ENCODE results near the gene C1orf105.
"Not testable (repeated sequence)": the region's sequence is repeated elsewhere in the genome, so short reads cannot be mapped to it uniquely, and the experiment has no call there.

The C1orf105 gene, protein sequence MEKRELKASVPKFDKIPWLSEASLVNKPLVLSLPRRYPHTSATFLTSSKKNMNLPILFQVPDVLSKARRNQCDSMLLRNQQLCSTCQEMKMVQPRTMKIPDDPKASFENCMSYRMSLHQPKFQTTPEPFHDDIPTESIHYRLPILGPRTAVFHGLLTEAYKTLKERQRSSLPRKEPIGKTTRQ

GRCh38 chr1:172420385-172420784, at the start of gene C1orf105:
C1orf105 (plus strand) TSS chr1:172420685; CDS start chr1:172420886, 201 bp downstream.
- no peak for TF ChIP-seq CTCF (conservative IDR thresholded peaks at IDR 0.05)
- H3K27ac ChIP-seq, result no peak within 1 kb of the TSS

DNA sequence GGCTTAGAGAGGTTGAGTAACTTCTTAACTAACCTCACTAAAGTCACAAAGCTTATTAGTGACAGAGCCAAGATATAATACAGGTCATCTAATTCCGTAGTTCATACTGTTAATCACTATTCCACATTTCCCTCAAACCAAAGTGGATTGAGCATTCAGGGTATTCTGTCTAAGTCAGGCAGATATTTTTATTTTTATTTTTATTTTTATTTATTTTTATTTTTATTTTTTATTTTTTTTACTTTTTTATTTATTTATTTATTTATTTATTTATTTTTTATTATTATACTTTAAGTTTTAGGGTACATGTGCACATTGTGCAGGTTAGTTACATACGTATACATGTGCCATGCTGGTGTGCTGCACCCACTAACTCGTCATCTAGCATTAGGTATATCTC, 48.8 kb upstream of the C1orf105 start:
- H3K27ac ChIP-seq, result not testable (repeated sequence)

GRCh38 chr1:172373864-172374263, 46.6 kb upstream of the C1orf105 start:
- TF ChIP-seq CTCF (conservative IDR thresholded peaks at IDR 0.05), result no peak
- no peak overlapping the region for H3K27ac ChIP-seq

DNA sequence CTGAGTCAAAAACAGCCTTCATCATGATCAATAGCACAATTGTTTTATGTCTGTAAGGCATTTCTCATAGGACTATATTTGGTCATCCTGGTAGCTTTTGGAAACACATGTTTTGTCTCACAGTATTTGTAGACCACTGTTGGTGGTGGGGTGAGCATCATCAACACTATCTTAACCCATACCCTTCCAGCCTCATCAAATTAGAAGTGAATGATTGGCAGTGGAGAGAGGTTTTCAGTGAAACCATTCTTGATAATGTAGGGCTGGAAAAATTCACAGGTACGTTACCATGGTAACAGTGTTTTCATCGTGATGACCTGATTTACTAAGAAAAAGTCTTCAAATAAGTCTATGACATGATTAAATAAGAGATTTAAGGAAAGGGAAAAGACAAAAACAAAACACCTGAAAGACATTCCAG, 45.3 kb upstream of the C1orf105 start:
- H3K27ac ChIP-seq, result no peak overlapping the region
- no peak for TF ChIP-seq CTCF (conservative IDR thresholded peaks at IDR 0.05)

DNA sequence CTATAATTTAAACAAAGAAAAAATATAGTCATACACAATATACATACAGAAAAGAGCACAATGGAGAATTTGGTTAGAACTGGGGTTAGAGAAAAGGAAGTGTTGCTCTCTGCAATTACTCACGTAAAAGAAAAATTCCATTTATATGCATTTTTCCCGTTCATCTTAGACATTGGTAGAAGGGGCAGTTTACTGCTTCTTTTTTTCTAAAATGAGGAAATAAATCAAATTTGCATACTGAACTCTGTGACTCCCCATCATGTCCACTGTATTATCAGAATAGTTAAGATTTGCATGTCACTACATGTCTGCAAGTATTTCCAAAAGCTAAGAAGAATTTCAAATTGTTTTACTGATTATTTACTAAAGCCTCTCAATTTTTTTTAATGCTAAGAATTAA, 44.1 kb upstream of the C1orf105 start:
- no peak for TF ChIP-seq CTCF (conservative IDR thresholded peaks at IDR 0.05)
- H3K27ac ChIP-seq, result no peak overlapping the region

DNA sequence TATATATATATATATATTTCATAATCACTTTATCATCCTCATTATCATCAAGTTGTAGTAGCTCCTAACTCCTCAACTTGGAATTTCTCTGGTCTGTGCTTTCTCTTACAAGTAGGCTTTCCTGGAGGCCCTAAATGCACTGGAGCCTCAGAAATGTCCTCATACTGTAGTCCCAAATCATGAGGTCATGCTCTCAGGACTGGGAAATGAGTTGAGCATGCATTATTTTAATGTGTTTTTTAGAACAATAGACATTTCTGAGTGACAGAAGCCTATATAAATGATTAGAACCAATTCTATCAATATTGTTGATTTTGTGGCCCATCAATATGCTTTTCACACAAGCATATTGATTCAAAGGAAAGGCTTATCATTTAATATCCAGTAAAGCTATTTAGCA, 42.9 kb upstream of the C1orf105 start:
- no peak overlapping the region for H3K27ac ChIP-seq
- TF ChIP-seq CTCF (conservative IDR thresholded peaks at IDR 0.05), result no peak

- H3K27ac ChIP-seq, result no peak overlapping the region
- TF ChIP-seq CTCF (conservative IDR thresholded peaks at IDR 0.05), result no peak
These were observed 42.2 kb upstream of the C1orf105 start for GRCh38 chr1:172378109-172378760.

Data from VCaP (cell line).